ENCODE results near the gene ULK4. TPM values are rescaled to one million over a fixed set of nuclear protein-coding genes. Genes with fewer than 3 reads are reported as not detected.

The ULK4 gene
- total and polyA plus RNA-seq, 7 donors = 2.1 to 18.6 (median 8.9) TPM

- intact Hi-C loops (cut with DNase I) = no loop called here
- no peaks in the 10 kb centered on the region for H3K9me3 ChIP-seq
- TF ChIP-seq EP300 (IDR thresholded peaks at IDR 0.05) (no peak), CTCF (IDR thresholded peaks at IDR 0.05) (no peak), POLR2AphosphoS5 (IDR thresholded peaks at IDR 0.05) (no peak), POLR2A (IDR thresholded peaks at IDR 0.05) (no peak)
- no peaks in the 10 kb centered on the region for H3K36me3 ChIP-seq
- H3K27ac ChIP-seq = no peak overlapping the region
- no peaks in the 10 kb centered on the region for H3K27me3 ChIP-seq
- no peak for DNase-seq
- H3K4me3 ChIP-seq = no peak overlapping the region
- no peaks in the 10 kb centered on the region for H3K4me1 ChIP-seq
- 83 to 87% methylated on average over 3 of the region's 3 CpGs for WGBS, 2 donors
Measured at GRCh38 chr3:41575724-41576123, 386.2 kb downstream of the ULK4 start.

- no peaks in the 10 kb centered on the region for H3K36me3 ChIP-seq
- H3K27ac ChIP-seq = no peak overlapping the region
- no peak for DNase-seq
- intact Hi-C loops (cut with DNase I) = no loop called here
- no peaks in the 10 kb centered on the region for H3K27me3 ChIP-seq
- no peak for TF ChIP-seq CTCF (IDR thresholded peaks at IDR 0.05)
- TF ChIP-seq EP300 (IDR thresholded peaks at IDR 0.05) = no peak
- TF ChIP-seq POLR2A (IDR thresholded peaks at IDR 0.05) = no peak
- TF ChIP-seq POLR2AphosphoS5 (IDR thresholded peaks at IDR 0.05) = no peak
- H3K4me3 ChIP-seq = no peak overlapping the region
- WGBS, 2 donors = 43 to 57% methylated on average over 2 of the region's 2 CpGs
- H3K9me3 ChIP-seq = no peaks in the 10 kb centered on the region
- H3K4me1 ChIP-seq = no peaks in the 10 kb centered on the region
Measured at GRCh38 chr3:41574900-41575299, 387.0 kb downstream of the ULK4 start.

- Histone ChIP-seq H3K4me1 (no peaks in the 10 kb centered on the region), H3K27me3 (no peaks in the 10 kb centered on the region), H3K36me3 (no peaks in the 10 kb centered on the region), H3K4me3 (no peak overlapping the region), H3K27ac (no peak overlapping the region), H3K9me3 (no peaks in the 10 kb centered on the region)
- DNase-seq = no peak
- TF ChIP-seq POLR2AphosphoS5 (IDR thresholded peaks at IDR 0.05) (no peak), CTCF (IDR thresholded peaks at IDR 0.05) (no peak), EP300 (IDR thresholded peaks at IDR 0.05) (no peak)
- intact Hi-C loops (cut with DNase I) = no loop called here
- WGBS, 2 donors = 94 to 96% methylated on average over 4 of the region's 4 CpGs
Measured at GRCh38 chr3:41573591-41573990, 388.3 kb downstream of the ULK4 start.

- no peak overlapping the region for H3K4me3 ChIP-seq
- DNase-seq = no peak
- H3K27me3 ChIP-seq = no peaks in the 10 kb centered on the region
- no peaks in the 10 kb centered on the region for H3K4me1 ChIP-seq
- H3K36me3 ChIP-seq = no peaks in the 10 kb centered on the region
- no peak overlapping the region for H3K27ac ChIP-seq
- TF ChIP-seq CTCF (IDR thresholded peaks at IDR 0.05) (no peak), POLR2AphosphoS5 (IDR thresholded peaks at IDR 0.05) (no peak), EP300 (IDR thresholded peaks at IDR 0.05) (no peak), POLR2A (IDR thresholded peaks at IDR 0.05) (no peak)
- intact Hi-C loops (cut with DNase I) = no loop called here
- WGBS, 2 donors = 88 to 93% methylated on average over 1 of the region's 1 CpG
- no peaks in the 10 kb centered on the region for H3K9me3 ChIP-seq
Measured at GRCh38 chr3:41572092-41572491, 389.8 kb downstream of the ULK4 start.

- Histone ChIP-seq H3K27ac (no peak overlapping the region), H3K27me3 (no peaks in the 10 kb centered on the region), H3K9me3 (no peaks in the 10 kb centered on the region), H3K36me3 (no peaks in the 10 kb centered on the region), H3K4me3 (no peak overlapping the region), H3K4me1 (no peaks in the 10 kb centered on the region)
- no peak for DNase-seq
- TF ChIP-seq POLR2AphosphoS5 (IDR thresholded peaks at IDR 0.05) (no peak), EP300 (IDR thresholded peaks at IDR 0.05) (no peak), CTCF (IDR thresholded peaks at IDR 0.05) (no peak), POLR2A (IDR thresholded peaks at IDR 0.05) (no peak)
- 87 to 89% methylated on average over 9 of the region's 9 CpGs for WGBS, 2 donors
- intact Hi-C loops (cut with DNase I) = no loop called here
Measured at GRCh38 chr3:41569632-41570305, 392.1 kb downstream of the ULK4 start.
